ENCODE results near the gene SBF2.
"Not testable (repeated sequence)": the region's sequence is repeated elsewhere in the genome, so short reads cannot be mapped to it uniquely, and the experiment has no call there.

Gene SBF2

GRCh38 chr11:10092426-10092825 lies 201.6 kb downstream of the SBF2 start:
- Mint-ChIP-seq H3K27ac (no peak overlapping the region), H3K36me3 (ENCODE audit: low read depth) (peaks cover under 1% of the 10 kb centered on the region), H3K4me3 (no peak overlapping the region), H3K27me3 (ENCODE audit: low read depth) (no peaks in the 10 kb centered on the region), H3K4me1 (ENCODE audit: low read depth) (peaks cover 5% of the 10 kb centered on the region), H3K9me3 (no peaks in the 10 kb centered on the region)

- Mint-ChIP-seq H3K27me3 (ENCODE audit: low read depth) (no peaks in the 10 kb centered on the region), H3K4me1 (ENCODE audit: low read depth) (peaks cover 5% of the 10 kb centered on the region), H3K4me3 (no peak overlapping the region), H3K9me3 (no peaks in the 10 kb centered on the region), H3K27ac (no peak overlapping the region), H3K36me3 (ENCODE audit: low read depth) (no peaks in the 10 kb centered on the region)
These were observed 202.5 kb downstream of the SBF2 start for GRCh38 chr11:10091314-10092045.

GRCh38 chr11:10087923-10088225 lies 206.1 kb downstream of the SBF2 start:
- H3K9me3 Mint-ChIP-seq; H3K4me1 Mint-ChIP-seq (ENCODE audit: low read depth); H3K27ac Mint-ChIP-seq; H3K4me3 Mint-ChIP-seq; H3K27me3 Mint-ChIP-seq (ENCODE audit: low read depth); H3K36me3 Mint-ChIP-seq (ENCODE audit: low read depth): not testable (repeated sequence)

- Mint-ChIP-seq H3K27ac (no peak overlapping the region), H3K4me3 (no peak overlapping the region), H3K9me3 (peaks cover 11% of the 10 kb centered on the region), H3K27me3 (ENCODE audit: low read depth) (peaks cover 4% of the 10 kb centered on the region), H3K4me1 (ENCODE audit: low read depth) (peaks cover 5% of the 10 kb centered on the region), H3K36me3 (ENCODE audit: low read depth) (no peaks in the 10 kb centered on the region)
These were observed 206.7 kb downstream of the SBF2 start for GRCh38 chr11:10087186-10087922.

GRCh38 chr11:10080138-10080537 lies 213.9 kb downstream of the SBF2 start:
- H3K4me1 Mint-ChIP-seq (ENCODE audit: low read depth): no peaks in the 10 kb centered on the region
- no peak overlapping the region for H3K4me3 Mint-ChIP-seq
- H3K9me3 Mint-ChIP-seq: peaks cover 47% of the 10 kb centered on the region
- peaks cover 4% of the 10 kb centered on the region for H3K27me3 Mint-ChIP-seq (ENCODE audit: low read depth)
- peaks cover 3% of the 10 kb centered on the region for H3K36me3 Mint-ChIP-seq (ENCODE audit: low read depth)
- H3K27ac Mint-ChIP-seq: no peak overlapping the region

GRCh38 chr11:10076458-10077141 lies 217.4 kb downstream of the SBF2 start:
- Mint-ChIP-seq H3K27me3 (ENCODE audit: low read depth) (peaks cover under 1% of the 10 kb centered on the region), H3K36me3 (ENCODE audit: low read depth) (peaks cover 3% of the 10 kb centered on the region)

GRCh38 chr11:10075141-10075540 lies 218.9 kb downstream of the SBF2 start:
- H3K27ac Mint-ChIP-seq: no peak overlapping the region

More at GRCh38 chr11:10076458-10077141, 217.4 kb downstream of the SBF2 start:
- Mint-ChIP-seq H3K27ac (no peak overlapping the region), H3K4me1 (ENCODE audit: low read depth) (no peaks in the 10 kb centered on the region), H3K4me3 (no peak overlapping the region), H3K9me3 (peaks cover 29% of the 10 kb centered on the region)

GRCh38 chr11:10072841-10073240 lies 221.2 kb downstream of the SBF2 start:
- Mint-ChIP-seq H3K4me1 (ENCODE audit: low read depth) (no peaks in the 10 kb centered on the region), H3K27ac (no peak overlapping the region), H3K27me3 (ENCODE audit: low read depth) (no peaks in the 10 kb centered on the region), H3K9me3 (peaks cover 4% of the 10 kb centered on the region), H3K36me3 (ENCODE audit: low read depth) (no peaks in the 10 kb centered on the region), H3K4me3 (no peak overlapping the region)

More at GRCh38 chr11:10075141-10075540, 218.9 kb downstream of the SBF2 start:
- Mint-ChIP-seq H3K4me1 (ENCODE audit: low read depth) (no peaks in the 10 kb centered on the region), H3K4me3 (no peak overlapping the region), H3K36me3 (ENCODE audit: low read depth) (peaks cover 3% of the 10 kb centered on the region), H3K9me3 (peaks cover 22% of the 10 kb centered on the region), H3K27me3 (ENCODE audit: low read depth) (no peaks in the 10 kb centered on the region)

- Mint-ChIP-seq H3K27ac (no peak overlapping the region), H3K4me3 (no peak overlapping the region), H3K4me1 (ENCODE audit: low read depth) (no peaks in the 10 kb centered on the region), H3K36me3 (ENCODE audit: low read depth) (no peaks in the 10 kb centered on the region), H3K27me3 (ENCODE audit: low read depth) (no peaks in the 10 kb centered on the region), H3K9me3 (no peaks in the 10 kb centered on the region)
These were observed 221.9 kb downstream of the SBF2 start for GRCh38 chr11:10072142-10072541.

- Mint-ChIP-seq H3K27me3 (ENCODE audit: low read depth) (no peaks in the 10 kb centered on the region), H3K4me1 (ENCODE audit: low read depth) (no peaks in the 10 kb centered on the region), H3K9me3 (no peaks in the 10 kb centered on the region), H3K4me3 (no peak overlapping the region), H3K27ac (no peak overlapping the region), H3K36me3 (ENCODE audit: low read depth) (no peaks in the 10 kb centered on the region)
These were observed 226.3 kb downstream of the SBF2 start for GRCh38 chr11:10067629-10068300.

- Mint-ChIP-seq H3K4me1 (ENCODE audit: low read depth) (no peaks in the 10 kb centered on the region), H3K27me3 (ENCODE audit: low read depth) (no peaks in the 10 kb centered on the region), H3K4me3 (no peak overlapping the region), H3K9me3 (peaks cover 9% of the 10 kb centered on the region), H3K27ac (no peak overlapping the region), H3K36me3 (ENCODE audit: low read depth) (no peaks in the 10 kb centered on the region)
These were observed 227.6 kb downstream of the SBF2 start for GRCh38 chr11:10066441-10066840.

- no peak overlapping the region for H3K27ac Mint-ChIP-seq
- no peak overlapping the region for H3K4me3 Mint-ChIP-seq
- no peaks in the 10 kb centered on the region for H3K4me1 Mint-ChIP-seq (ENCODE audit: low read depth)
- no peaks in the 10 kb centered on the region for H3K36me3 Mint-ChIP-seq (ENCODE audit: low read depth)
- peaks cover 20% of the 10 kb centered on the region for H3K9me3 Mint-ChIP-seq
- H3K27me3 Mint-ChIP-seq (ENCODE audit: low read depth): no peaks in the 10 kb centered on the region
These were observed 229.2 kb downstream of the SBF2 start for GRCh38 chr11:10064828-10065227.

- H3K27me3 Mint-ChIP-seq (ENCODE audit: low read depth): no peaks in the 10 kb centered on the region
- no peak overlapping the region for H3K4me3 Mint-ChIP-seq
- H3K9me3 Mint-ChIP-seq: peaks cover 48% of the 10 kb centered on the region
- no peaks in the 10 kb centered on the region for H3K4me1 Mint-ChIP-seq (ENCODE audit: low read depth)
- H3K27ac Mint-ChIP-seq: no peak overlapping the region
- H3K36me3 Mint-ChIP-seq (ENCODE audit: low read depth): no peaks in the 10 kb centered on the region
These were observed 235.7 kb downstream of the SBF2 start for GRCh38 chr11:10058356-10058755.

GRCh38 chr11:10051868-10052586 lies 242.0 kb downstream of the SBF2 start:
- no peaks in the 10 kb centered on the region for H3K36me3 Mint-ChIP-seq (ENCODE audit: low read depth)
- peaks cover 8% of the 10 kb centered on the region for H3K9me3 Mint-ChIP-seq
- H3K4me3 Mint-ChIP-seq: no peak overlapping the region
- no peak overlapping the region for H3K27ac Mint-ChIP-seq
- H3K4me1 Mint-ChIP-seq (ENCODE audit: low read depth): no peaks in the 10 kb centered on the region
- no peaks in the 10 kb centered on the region for H3K27me3 Mint-ChIP-seq (ENCODE audit: low read depth)

Measured in T-helper 1 cell treated with Interleukin-12 subunit alpha and Interleukin-12 subunit beta and Interleukin-4 antibody, amounts not matched to agents 30 μg/mL and 1 μg/mL, for 36 hours (primary cell).